ENCODE data around the gene APBB2.

Gene APBB2

GRCh38 chr4:41214136-41214824 is at the start of gene APBB2:
TSS of gene APBB2 (minus strand) at chr4:41214542. CDS start at chr4:41033254, 181,288 bp downstream.
- ChIA-PET CTCF (interaction anchor here (0.6 to 14.0 kb wide), 40 partner anchors 9 to 1954 kb away, joined by 3 to 336 read pairs (median 4); no protein-coding TSS in a partner anchor), POLR2A (interaction anchor here (0.6 to 1.5 kb wide), 11 partner anchors 9 to 299 kb away, joined by 3 to 10 read pairs (median 3); partner anchors contain the start of gene UCHL1)
- H3K4me3 ChIP-seq (ENCODE audit: low read depth, low read length): peak within 1 kb of the TSS; percentile 86
- DNase-seq (ENCODE audit: low read depth, low spot score): peak; percentile 74
- TF ChIP-seq, protein P1, sequence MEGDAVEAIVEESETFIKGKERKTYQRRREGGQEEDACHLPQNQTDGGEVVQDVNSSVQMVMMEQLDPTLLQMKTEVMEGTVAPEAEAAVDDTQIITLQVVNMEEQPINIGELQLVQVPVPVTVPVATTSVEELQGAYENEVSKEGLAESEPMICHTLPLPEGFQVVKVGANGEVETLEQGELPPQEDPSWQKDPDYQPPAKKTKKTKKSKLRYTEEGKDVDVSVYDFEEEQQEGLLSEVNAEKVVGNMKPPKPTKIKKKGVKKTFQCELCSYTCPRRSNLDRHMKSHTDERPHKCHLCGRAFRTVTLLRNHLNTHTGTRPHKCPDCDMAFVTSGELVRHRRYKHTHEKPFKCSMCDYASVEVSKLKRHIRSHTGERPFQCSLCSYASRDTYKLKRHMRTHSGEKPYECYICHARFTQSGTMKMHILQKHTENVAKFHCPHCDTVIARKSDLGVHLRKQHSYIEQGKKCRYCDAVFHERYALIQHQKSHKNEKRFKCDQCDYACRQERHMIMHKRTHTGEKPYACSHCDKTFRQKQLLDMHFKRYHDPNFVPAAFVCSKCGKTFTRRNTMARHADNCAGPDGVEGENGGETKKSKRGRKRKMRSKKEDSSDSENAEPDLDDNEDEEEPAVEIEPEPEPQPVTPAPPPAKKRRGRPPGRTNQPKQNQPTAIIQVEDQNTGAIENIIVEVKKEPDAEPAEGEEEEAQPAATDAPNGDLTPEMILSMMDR (IDR thresholded peaks at IDR 0.05; ENCODE audit: insufficient read depth, low read length, missing control alignments): peak; percentile 88

DNA sequence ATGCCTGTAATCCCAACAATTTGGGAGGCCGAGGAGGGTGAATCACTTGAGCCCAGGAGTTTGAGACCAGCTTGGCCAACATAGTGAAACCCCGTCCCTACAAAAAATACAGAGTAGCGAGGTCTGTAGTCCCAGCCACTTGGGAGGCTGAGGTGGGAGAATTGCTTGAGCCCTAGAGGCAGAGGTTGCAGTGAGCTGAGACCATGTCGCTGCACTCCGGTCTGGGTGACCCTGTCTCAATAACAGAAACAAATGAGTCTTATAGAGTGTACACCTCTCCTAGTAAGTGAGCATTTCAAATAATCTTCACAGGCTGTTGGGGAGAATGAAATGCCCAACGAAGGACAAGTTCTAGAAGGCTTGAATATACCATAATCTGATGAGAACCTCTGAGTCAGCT is 47.9 kb upstream of the APBB2 start:
- no peak overlapping the region for H3K4me3 ChIP-seq (ENCODE audit: low read depth, low read length)
- ChIA-PET POLR2A (no interaction called here), CTCF (interaction anchor here (2.0 kb wide), 1 partner anchor 399 kb away, joined by 6 read pairs; no protein-coding TSS in a partner anchor)
- TF ChIP-seq, protein P1 (IDR thresholded peaks at IDR 0.05; ENCODE audit: insufficient read depth, low read length, missing control alignments): no peak
- DNase-seq (ENCODE audit: low read depth, low spot score): no peak

- POLR2A ChIA-PET: interaction anchor here (0.7 kb wide), 1 partner anchor 263 kb away, joined by 3 read pairs; no protein-coding TSS in a partner anchor
- CTCF ChIA-PET: interaction anchor here (0.8 to 5.5 kb wide), 9 partner anchors 20 to 402 kb away, joined by 3 to 46 read pairs (median 8); no protein-coding TSS in a partner anchor
- TF ChIP-seq, protein P1 (IDR thresholded peaks at IDR 0.05; ENCODE audit: insufficient read depth, low read length, missing control alignments): no peak
- DNase-seq (ENCODE audit: low read depth, low spot score): no peak
- H3K4me3 ChIP-seq (ENCODE audit: low read depth, low read length): no peak overlapping the region
These were observed 45.9 kb upstream of the APBB2 start for GRCh38 chr4:41260116-41260733.

DNA sequence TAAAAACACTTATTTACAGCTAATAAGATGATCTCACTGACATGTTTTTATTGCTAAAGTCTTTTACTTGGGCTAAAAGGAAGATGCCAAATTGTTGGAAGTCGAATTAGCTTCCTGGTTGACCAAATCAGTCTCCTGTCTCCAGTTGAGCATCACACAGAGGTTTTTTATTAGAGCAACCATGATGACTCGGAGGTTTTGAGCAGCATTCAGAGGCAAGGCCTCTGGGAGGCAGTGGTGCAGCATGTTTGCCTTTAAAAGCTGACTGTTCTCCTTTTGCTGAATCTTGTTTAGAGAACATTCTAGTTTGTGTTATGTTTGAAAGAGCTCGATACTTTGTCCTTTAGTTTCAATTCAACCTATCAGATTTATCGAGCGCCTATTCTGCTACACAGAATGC is 44.4 kb upstream of the APBB2 start:
- TF ChIP-seq, protein P1 (IDR thresholded peaks at IDR 0.05; ENCODE audit: insufficient read depth, low read length, missing control alignments): peak; percentile 56
- peak; percentile 16 for DNase-seq (ENCODE audit: low read depth, low spot score)
- ChIA-PET POLR2A (interaction anchor here (1.5 kb wide), 1 partner anchor 99 kb away, joined by 3 read pairs; no protein-coding TSS in a partner anchor), CTCF (interaction anchor here (0.7 to 5.5 kb wide), 18 partner anchors 8 to 629 kb away, joined by 3 to 46 read pairs (median 4); partner anchors contain the start of gene APBB2)
- 0 out of 2 replicates have a peak overlapping the region, but pooled peaks have one; percentile 74 for H3K4me3 ChIP-seq (ENCODE audit: low read depth, low read length)

GRCh38 chr4:41257906-41258305 is 43.6 kb upstream of the APBB2 start:
- TF ChIP-seq, protein P1 (IDR thresholded peaks at IDR 0.05; ENCODE audit: insufficient read depth, low read length, missing control alignments): no peak
- ChIA-PET POLR2A (interaction anchor here (1.5 to 2.6 kb wide), 3 partner anchors 9 to 281 kb away, joined by 4 to 16 read pairs (median 13); no protein-coding TSS in a partner anchor), CTCF (interaction anchor here (0.7 to 5.5 kb wide), 11 partner anchors 9 to 630 kb away, joined by 3 to 46 read pairs (median 5); partner anchors contain the start of gene APBB2)
- peak overlapping the region; percentile 74 for H3K4me3 ChIP-seq (ENCODE audit: low read depth, low read length)
- no peak for DNase-seq (ENCODE audit: low read depth, low spot score)
